T-helper 1 cell treated with Interleukin-12 subunit alpha and Interleukin-12 subunit beta and Interleukin-4 antibody, amounts not matched to agents 30 ng/mL and 1 ng/mL, for 36 hours (primary cell): Measurements from ENCODE around the gene ADAM10. TPM values are rescaled to one million over a fixed set of nuclear protein-coding genes. Genes with fewer than 3 reads are reported as not detected.

Experiments used
- intact Hi-C: fragments of 100-400 bp; cut with micrococcal nuclease; formaldehyde crosslinking; loops from one replicate; pipeline ENCODE4 v1.15.1; 2024
- total RNA-seq: library from RNA; stranded (reverse); gene quantifications from 2 replicates; pipeline ENCODE4 v1.2.3, GENCODE V29; 2022

The ADAM10 gene
- total RNA-seq, 1 donor from 2014 or later = 173 TPM

DNA sequence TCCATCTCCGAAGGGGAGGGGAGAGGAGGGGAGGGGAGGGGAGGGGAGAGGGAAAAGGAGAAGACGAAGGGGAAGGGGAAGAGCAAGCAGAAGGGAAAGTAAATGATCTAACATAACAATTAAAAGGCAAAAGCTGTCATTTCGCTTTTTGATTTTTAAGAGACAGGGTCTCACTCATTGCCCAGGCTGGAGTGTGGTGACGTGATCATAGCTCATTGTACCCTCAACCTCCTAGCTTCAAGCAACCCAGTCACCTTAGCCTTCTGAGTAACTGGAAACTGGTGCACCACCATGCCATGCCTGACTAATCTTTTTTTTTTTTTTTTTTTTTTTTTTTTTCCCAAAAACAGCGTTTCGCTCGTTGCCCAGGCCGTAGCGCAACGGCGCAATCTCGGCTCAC lies 22.6 kb downstream of the ADAM10 start:
- intact Hi-C loops = no loop called here

DNA sequence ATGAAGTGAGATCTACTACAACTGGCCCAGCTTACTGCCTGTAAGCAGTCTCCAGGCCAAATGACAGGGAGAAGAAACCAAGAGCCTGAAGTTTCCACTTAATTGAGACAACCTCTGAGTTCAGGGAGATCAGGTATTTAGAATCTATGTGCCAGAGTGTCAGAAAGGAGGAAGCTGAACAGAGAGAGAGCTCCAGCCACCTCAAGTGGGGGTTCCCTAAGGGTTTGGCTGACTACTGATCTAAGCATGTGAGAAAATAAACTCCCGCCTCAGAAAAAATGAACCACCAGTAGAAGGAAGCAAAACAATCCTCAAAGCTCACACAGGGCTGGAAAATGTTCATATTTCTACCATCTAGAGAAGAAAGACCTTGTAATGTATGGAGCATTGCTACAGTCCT lies 25.0 kb downstream of the ADAM10 start:
- intact Hi-C loops = no loop called here

DNA sequence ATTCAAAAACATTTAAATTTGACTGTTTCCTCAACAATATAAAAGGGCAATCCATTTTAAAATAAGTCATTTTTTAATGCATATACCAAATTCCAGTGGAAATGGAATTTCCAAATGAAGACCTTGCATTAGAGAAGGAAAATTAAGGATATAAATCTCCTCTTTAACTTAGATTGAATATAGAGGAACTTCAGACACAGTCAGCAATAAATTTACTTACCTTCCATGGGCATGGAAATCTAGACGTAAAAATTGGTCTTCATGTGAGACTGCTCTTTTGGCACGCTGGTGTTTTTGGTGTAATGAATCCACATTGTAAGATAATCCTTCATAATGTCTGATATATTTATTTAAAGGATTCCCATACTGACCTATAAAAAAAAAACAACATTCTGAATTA lies 32.1 kb downstream of the ADAM10 start:
- intact Hi-C loops = no loop called here

DNA sequence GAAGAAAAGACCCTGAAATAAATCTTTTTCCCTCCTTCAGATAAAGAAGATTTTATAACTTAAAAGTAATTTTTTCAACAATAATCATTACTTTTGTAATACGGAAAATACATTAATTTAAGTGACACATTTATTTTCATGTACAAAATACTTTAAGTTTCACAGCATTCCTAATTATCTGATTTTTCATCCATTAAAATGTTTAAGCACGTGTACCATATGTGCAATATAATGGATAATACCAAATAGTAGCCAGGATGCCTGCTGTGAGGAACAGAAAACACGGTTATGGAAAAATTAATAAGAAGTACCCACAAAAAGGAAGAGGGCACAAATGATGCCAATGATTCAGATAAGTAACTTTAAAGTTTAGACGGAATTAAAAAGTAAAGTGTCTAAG lies 33.5 kb downstream of the ADAM10 start:
- intact Hi-C loops = no loop called here

DNA sequence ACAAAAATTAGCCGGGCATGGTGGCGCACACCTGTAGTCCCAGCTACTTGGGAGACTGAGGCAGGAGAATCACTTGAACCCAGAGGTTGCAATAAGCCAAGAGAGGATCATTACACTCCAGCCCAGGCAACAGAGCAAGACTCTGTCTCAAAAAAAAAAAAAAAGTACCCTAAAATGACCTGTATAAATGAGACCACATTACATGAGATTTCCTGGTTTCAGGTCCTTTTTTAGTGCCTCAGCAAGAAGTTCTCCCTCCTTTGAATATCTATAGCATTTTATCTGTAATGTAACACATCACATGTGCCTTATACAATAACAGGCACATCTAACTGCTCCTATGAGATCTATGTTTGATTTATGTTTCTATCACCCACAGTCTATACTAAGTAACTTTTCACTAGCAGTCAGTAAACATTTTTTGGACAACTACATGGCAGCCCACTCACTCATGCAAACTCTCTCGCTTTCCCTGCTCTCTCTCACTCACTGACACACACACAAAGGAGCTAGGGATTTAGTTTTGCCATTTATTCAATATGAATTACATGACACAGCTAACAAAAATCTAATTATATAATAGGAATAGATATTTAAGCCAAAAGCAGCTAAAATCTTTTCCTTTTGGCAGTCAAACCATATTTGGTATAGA lies 34.1 kb downstream of the ADAM10 start:
- intact Hi-C loops = no loop called here

DNA sequence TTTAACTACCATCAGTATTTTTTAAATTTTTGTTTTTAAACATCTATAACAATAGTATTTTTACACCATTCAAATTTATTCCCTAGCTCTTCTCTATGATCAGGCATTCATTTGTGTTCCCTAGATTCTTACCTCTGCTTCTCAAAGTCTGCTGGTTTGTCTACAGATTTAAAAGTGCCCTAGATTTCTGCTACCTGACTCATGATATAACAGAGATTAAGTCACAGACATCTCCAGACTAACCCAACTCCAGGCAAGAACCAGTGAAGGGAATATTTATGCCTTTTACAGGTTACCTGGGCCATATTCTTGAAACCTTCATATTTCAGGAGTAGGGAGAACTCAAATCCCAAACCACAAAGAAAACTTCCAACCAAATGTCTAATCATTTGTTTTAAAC lies 38.8 kb downstream of the ADAM10 start:
- intact Hi-C loops = no loop called here

DNA sequence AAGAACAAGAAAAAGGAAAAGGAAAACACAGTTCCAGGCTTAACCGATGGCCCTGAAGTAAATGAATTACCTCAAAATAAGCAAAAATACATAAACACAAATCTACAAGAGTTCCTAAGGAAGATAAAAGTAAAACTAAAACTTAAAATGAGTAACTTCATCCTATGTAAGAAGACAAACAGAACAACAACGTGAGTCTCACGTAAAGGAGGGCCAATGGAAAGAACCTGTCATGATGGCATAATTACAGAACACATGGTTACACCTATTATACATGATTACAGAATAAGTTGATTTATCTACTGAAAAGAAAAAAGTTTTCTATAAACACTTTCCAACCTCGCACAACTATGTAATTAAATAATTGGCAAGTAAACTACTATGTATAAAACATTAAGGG lies 42.1 kb downstream of the ADAM10 start:
- intact Hi-C loops = no loop called here

DNA sequence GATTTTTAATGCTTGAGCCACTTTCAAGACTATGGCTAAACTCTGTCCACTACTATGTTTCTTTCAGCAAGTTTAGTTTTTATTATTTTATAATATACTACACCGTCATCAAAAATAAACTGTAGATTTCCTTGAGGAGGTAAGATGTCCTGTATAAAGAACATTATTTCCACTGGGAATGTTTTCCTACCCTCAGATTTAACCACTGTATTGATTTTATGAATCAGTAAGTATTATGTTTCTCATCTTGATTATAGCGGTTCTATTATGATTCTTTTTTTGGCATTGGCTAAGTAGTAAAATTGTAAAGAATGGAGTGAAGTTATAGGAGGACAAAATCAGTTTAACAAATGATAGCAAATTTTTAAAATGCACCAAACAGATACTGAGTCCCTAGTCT lies 44.4 kb downstream of the ADAM10 start:
- intact Hi-C loops = no loop called here

DNA sequence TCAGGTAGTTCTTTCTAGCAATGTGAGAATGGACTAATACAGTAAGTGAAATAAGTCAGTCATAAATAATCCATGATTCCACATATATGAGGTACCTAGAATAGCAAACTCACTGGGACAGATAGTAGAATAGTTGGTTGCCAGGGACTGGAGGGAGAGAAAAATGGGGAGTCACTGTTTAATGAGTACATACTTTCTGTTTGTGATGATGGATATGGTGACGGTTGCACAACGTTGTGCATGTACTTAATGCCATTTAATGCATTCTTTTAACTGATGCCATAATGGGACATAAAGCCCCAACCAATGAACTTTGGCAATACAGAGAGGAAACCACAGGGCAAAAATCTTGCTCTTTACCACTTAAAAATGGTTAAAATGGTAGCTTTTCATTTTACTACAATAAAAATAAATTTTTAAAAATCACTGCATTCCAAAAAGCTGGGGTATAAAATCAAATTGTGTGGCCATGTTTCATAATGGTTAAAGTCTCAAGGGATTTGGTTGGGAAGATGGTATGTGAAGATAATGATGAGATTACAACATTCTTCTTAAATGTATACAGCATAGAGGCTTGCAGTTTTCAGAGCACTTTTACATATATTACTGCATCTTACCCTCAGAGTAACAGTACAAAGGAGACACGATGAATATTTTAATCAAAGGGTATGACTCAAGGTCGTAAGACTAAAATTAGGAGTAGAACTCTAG lies 45.2 kb downstream of the ADAM10 start:
- intact Hi-C loops = no loop called here

DNA sequence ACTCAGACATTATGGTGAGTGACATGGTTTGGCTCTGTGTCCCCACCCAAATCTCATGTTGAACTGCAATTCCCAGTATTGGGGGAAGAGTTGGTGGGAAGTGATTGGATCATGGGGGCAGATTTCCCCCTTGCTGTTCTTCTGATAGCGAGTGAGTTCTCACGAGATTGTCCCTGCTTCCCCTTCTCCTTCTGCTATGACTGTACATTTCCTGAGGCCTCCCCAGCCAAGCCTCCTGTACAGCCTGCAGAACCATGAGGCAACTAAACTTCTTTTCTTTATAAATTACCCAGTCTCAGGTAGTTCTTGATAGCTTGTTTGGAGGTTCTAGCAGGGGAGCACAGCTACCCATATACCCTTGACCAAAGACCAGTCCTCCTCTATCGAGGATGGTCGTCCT lies 45.9 kb downstream of the ADAM10 start:
- intact Hi-C loops = no loop called here

DNA sequence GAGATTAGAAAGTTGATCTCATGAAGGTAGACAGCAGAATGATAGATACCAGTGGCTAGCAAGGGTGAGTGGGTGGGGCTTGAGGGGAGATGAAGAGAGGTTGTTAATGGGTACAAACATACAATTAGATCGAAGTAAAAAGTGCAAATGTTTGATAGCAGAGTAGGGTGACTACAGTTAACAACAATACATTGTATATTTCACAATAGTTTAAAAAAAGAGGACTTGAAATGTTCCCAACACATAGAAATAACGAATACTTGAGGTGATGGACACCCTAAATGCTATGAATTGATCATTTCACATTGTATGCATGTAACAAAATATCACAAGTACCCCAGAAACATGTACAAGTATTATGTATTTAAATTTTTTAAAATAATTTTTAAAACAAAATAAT lies 47.3 kb downstream of the ADAM10 start:
- intact Hi-C loops = no loop called here

DNA sequence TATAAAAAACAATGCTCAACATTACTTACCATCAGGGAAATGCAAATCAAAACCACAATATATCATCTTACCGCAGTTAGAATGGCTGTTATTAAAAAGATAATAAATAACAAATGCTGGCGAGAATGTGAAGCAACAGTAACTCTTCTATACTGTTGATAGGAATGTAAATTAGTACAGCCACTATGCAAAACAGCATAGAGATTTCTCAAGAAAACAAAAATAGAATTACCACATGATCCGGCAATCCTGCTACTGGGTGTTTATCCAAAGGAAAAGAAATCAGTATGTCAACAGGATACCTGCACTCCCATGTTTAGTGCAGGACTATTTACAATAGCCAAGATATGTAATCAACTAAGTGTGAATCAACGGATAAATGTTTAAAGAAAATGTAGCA lies 48.1 kb downstream of the ADAM10 start:
- intact Hi-C loops = no loop called here

DNA sequence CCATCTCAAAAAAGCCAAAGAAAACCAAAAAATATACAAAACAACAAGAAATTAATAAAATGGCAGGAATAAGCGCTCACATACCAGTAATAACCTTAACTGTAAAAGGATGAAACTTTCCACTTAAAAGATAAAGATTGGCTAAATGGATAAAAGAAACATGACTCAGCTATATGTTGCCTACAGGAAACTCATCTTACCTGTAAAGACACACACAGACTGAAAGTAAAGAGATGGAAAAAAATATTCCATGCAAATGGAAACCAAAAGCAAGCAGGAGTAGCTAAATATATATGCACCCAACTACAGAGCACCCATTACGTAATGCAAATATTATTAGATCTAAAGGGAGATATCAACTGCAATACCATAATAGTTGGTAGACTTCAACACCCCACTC lies 49.7 kb downstream of the ADAM10 start:
- intact Hi-C loops = loop anchor here (2.0 kb wide), 2 partner anchors 49 to 71 kb away; partner anchors contain the start of genes ADAM10 and MINDY2

DNA sequence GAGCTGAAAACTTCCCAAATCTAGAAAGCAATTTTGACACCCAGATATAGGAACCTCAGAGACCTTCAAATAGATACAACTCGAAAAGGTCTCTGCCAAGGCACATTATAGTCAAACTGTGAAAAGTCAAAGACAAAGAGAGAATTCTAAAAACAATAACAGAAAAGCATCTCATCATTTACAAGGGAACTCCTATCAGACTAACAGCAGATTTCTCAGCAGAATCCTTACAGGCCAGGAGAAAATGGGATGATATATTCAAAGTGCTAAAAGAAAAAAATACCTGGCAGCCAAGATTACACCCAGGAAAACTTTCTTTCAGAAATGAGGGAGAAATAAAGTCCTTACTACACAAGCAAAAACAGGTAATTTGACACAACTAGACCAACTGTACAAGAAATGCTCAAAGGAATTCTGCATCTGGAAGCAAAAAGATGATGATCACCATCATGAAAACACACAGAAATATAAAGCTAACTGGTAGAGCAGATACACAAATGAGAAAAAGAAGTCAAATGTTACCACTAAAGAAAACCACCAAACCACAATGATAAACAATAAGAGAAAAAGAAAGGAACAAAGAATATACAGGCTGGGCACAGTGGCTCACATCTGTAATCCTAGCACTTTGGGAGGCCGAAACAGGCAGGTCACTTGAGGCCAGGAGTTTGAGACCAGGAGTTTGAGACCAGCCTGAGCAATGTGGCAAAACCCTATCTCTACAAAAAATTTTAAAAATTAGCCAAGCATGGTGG lies 50.4 kb downstream of the ADAM10 start:
- intact Hi-C loops = loop anchor here (2.0 kb wide), 2 partner anchors 50 to 72 kb away; partner anchors contain the start of genes ADAM10 and MINDY2

DNA sequence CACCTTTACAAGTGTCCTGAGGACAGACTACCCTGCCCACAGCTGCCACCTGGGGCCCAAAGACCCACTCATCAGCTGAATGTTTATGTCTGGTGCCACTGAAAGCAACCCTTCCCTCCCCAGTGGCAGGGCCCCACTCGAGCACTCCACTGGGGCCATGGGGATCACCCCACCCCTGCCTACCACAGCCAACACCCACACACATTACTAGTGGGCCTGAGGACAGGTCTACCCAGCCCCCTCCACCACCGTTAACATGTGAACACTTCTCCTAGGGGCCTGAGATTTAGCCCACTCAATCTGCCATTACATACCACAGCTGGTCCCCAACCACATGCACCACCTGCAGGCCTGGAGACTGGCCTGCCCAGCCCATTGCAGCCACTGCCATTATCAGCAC lies 52.3 kb downstream of the ADAM10 start:
- intact Hi-C loops = no loop called here

DNA sequence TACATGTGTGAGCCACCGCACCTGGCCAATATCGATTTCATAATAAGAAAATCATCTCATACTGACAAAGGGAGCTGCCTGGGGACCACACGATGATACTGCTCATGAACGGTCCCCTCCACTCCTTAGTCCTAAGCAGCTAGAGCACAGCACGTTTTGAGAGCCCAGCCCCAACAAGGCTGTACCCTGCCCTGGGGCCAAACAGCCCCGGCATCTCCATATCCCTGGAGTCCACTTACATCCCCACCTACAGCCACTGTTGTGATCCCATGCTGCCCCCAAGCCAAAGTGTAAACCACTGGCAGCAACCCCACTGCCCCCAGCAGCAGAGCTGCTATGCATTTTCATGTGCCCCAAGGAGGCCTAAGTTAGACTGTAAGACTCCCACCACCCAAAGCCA lies 52.8 kb downstream of the ADAM10 start:
- intact Hi-C loops = no loop called here

DNA sequence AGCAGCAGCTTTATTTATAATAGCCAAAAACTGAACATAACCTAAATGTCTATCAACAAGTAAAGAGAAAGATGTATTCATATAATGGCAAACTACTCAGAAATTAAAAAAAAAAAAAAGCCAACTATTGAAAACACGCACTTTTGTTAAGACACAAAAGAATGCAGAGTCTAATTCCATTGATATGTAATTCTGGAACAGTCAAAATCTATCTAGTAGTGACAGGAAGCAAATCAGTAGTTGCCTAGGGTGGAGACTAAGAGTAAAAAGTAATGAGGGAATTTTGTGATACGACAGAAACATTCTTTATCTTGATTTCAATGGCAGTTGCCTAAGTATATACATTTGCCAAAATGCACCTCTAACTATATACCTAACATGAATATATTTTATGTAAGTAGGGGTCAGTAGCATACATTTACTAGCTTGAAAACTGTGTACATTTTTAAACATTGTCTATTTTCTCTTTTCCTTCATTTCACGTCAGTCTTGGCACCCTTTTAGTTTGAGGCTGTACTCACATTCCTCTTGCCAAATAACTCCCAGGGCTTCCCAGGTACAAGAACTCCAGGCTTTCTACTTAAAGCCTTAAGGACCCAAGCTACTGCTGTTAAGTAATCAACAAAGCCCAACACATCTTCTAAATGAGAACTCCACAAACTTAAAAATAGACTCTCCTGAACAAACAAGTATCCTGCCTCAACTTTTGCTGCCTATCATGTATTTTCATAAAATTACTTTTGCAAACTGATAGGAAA lies 54.7 kb downstream of the ADAM10 start:
- intact Hi-C loops = no loop called here

DNA sequence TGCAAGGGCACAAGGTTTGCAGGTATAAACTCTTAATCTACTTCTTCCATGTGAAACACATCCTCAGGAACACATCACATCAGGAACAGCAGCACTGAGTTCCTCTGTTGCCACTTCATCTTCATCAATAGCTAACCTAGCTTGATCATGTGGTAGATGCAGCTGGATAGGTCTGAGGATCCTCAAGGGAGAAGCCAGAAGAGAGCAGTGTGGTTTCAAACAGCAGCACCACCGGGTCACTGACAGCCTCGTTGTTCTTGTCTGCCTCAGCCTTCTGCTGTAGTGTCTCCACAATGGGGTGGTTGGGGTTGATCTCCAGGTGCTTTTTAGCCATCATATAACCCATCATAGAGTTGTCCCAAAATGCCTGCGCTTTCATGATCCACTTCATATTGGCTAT lies 58.8 kb downstream of the ADAM10 start:
- intact Hi-C loops = no loop called here

DNA sequence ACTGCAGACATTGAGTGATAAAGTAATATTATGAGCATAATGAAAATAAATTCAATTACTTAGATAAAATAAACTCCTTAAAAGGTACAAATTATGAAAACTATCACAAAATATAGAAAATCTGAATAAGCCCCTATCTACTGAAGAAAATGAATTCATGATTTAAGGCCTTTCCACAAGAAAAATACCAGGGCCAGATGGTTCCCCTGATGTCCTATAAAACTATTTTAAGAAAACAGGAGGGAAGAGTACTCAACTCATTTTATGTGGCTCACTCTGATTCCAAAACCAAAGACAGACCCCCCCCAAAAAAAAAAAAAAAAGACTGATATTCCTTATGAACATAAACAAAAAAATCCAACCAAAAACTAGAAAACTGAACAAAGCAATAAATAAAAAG lies 59.9 kb downstream of the ADAM10 start:
- intact Hi-C loops = no loop called here

DNA sequence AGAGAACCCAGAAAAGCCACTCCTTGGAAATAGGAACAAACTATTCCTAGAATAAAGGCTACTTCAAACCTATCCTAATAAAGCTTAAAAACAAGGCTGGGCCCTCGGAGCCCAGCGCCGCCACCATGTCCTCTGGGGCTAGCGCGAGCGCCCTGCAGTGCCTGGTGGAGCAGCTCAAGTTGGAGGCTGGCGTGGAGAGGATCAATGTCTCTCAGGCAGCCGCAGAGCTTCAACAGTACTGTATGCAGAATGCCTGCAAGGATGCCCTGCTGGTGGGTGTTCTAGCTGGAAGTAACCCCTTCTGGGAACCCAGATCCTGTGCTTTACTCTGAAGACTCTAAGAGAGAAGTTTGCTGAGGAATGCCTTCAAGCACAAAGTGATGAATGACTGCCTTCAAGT lies 63.2 kb downstream of the ADAM10 start:
- intact Hi-C loops = no loop called here

DNA sequence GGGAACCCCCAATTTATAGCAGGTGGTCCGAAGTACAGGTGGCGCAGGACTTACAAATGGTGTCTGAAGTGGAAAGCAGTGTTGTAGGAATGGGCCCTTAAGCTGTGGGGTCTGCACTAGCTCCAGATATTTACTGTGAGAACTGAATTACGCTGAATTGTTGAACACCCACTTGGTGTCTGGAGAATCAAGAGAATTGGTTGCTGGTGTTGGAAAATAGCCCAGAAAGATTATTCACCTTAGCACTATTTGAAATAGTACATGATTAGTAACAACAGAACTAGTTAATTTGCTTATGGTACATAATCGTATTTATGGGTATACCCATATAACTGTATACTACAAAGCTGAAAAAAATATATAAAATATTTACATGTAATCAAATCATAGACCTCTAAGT lies 64.8 kb downstream of the ADAM10 start:
- intact Hi-C loops = no loop called here
